K562 (cell line): ENCODE measurements around the gene PPARD. TPM values are rescaled to one million over a fixed set of nuclear protein-coding genes. Genes with fewer than 3 reads are reported as not detected.

ENCODE experiments used
- ADNP ChIP-seq: fragments of 200-800 bp; sonication (Bioruptor generic); IDR thresholded peaks from 2 replicates; pipeline ENCODE4 v1.6.1; 2016; ENCODE audit warnings: missing genetic modification characterization, missing compliant biosample characterization
- C11orf30 ChIP-seq: fragments of 450-650 bp; IDR thresholded peaks from 2 replicates; pipeline ENCODE4 v1.6.1; 2016; ENCODE audit warnings: low read depth, mild to moderate bottlenecking
- CHD4 ChIP-seq: fragments of 200-600 bp; sonication (generic); IDR thresholded peaks from 3 replicates; pipeline ENCODE4 v1.6.1; 2012; ENCODE audit warnings: low read depth, mild to moderate bottlenecking, mixed read lengths, low read length, inconsistent platforms; ENCODE audit not compliant: insufficient read depth, insufficient replicate concordance, poor library complexity, severe bottlenecking
- DDX20 ChIP-seq: fragments of 450-650 bp; IDR thresholded peaks from 2 replicates; pipeline ENCODE4 v1.6.1; 2016; ENCODE audit warnings: missing genetic modification characterization, low read depth, mild to moderate bottlenecking, missing compliant biosample characterization, moderate library complexity
- FIP1L1 ChIP-seq: fragments of 200-400 bp; formaldehyde crosslinking; IDR thresholded peaks from 2 replicates; pipeline ENCODE4 v1.6.1; 2018; ENCODE audit warnings: mild to moderate bottlenecking, low read depth, low read length; ENCODE audit not compliant: poor library complexity, severe bottlenecking
- FOXA3 ChIP-seq, 2 experiments: fragments of 450-650 bp in 1 of 2; sonication (generic) in 1 of 2; formaldehyde crosslinking; IDR thresholded peaks in 1 of 2; conservative IDR thresholded peaks in 1 of 2; 2 replicates each; pipeline versions ENCODE4 v1.4.0 to v1.8.0; 2020 to 2022; ENCODE audit warnings: mild to moderate bottlenecking in 2 of 2, missing genetic modification reagents in 1 of 2
- KLF6 ChIP-seq: fragments of 250-450 bp; sonication (Bioruptor Pico); IDR thresholded peaks from 2 replicates; pipeline ENCODE4 v1.4.0; 2020; ENCODE audit warnings: mild to moderate bottlenecking, moderate library complexity, borderline replicate concordance
- LEF1 ChIP-seq: fragments of 450-650 bp; IDR thresholded peaks from 2 replicates; pipeline ENCODE4 v1.6.1; 2016; ENCODE audit warnings: mild to moderate bottlenecking
- MYBL2 ChIP-seq, 2 experiments: fragments of 450-650 bp in 1 of 2; sonication (generic) in 1 of 2; formaldehyde crosslinking in 1 of 2; IDR thresholded peaks; 2 replicates each; pipeline versions ENCODE4 v1.6.1 to v1.8.1; 2017 to 2022; ENCODE audit warnings: borderline replicate concordance in 1 of 2, inconsistent platforms in 1 of 2, low read depth in 1 of 2, mild to moderate bottlenecking in 1 of 2, missing genetic modification reagents in 1 of 2, moderate library complexity in 1 of 2
- NFYB ChIP-seq: IDR thresholded peaks from 2 replicates; pipeline ENCODE4 v1.6.1; 2011; ENCODE audit warnings: mild to moderate bottlenecking, moderate library complexity; ENCODE audit not compliant: insufficient read length; ENCODE audit errors: extremely low read depth
- POLR2B ChIP-seq: fragments of 450-650 bp; IDR thresholded peaks from 2 replicates; pipeline ENCODE4 v1.6.1; 2018; ENCODE audit warnings: low read depth; ENCODE audit not compliant: partially characterized antibody
- RFX7 ChIP-seq: fragments of 250-450 bp; sonication (Bioruptor Pico); IDR thresholded peaks from 2 replicates; pipeline ENCODE4 v1.5.1; 2021; ENCODE audit warnings: mild to moderate bottlenecking
- SAFB2 ChIP-seq: fragments of 200-400 bp; formaldehyde crosslinking; IDR thresholded peaks from 2 replicates; pipeline ENCODE4 v1.6.1; 2018; ENCODE audit warnings: borderline replicate concordance, low read length, low read depth, moderate library complexity; ENCODE audit not compliant: severe bottlenecking
- SETDB1 ChIP-seq: IDR thresholded peaks from one replicate; pipeline ENCODE4 v1.6.1; 2012; ENCODE audit warnings: low read length, control low read depth, inconsistent platforms
- SMAD4 ChIP-seq: fragments of 250-450 bp; sonication (Bioruptor Pico); conservative IDR thresholded peaks from 2 replicates; pipeline ENCODE4 v1.8.0; 2021; ENCODE audit warnings: inconsistent platforms, mild to moderate bottlenecking, moderate library complexity
- TCF7 ChIP-seq: sonication (generic); IDR thresholded peaks from 2 replicates; pipeline ENCODE4 v1.6.1; 2016; ENCODE audit warnings: antibody characterized with exemption, borderline replicate concordance
- U2AF2 ChIP-seq: fragments of 200-400 bp; formaldehyde crosslinking; optimal IDR thresholded peaks from 2 replicates; pipeline ENCODE3; 2017; ENCODE audit warnings: low read depth, mild to moderate bottlenecking, low read length
- XRCC4 ChIP-seq: IDR thresholded peaks from one replicate; pipeline ENCODE4 v1.6.1; 2011; ENCODE audit not compliant: insufficient read depth, insufficient read length; ENCODE audit errors: extremely low read depth
- ZNF121 ChIP-seq: sonication (generic); formaldehyde crosslinking; conservative IDR thresholded peaks from 2 replicates; pipeline ENCODE4 v1.8.0; 2022; ENCODE audit warnings: missing genetic modification reagents
- ZNF274 ChIP-seq: IDR thresholded peaks from 2 replicates; pipeline ENCODE4 v1.6.1; 2011; ENCODE audit warnings: low read depth, mild to moderate bottlenecking, low read length, moderate library complexity, borderline replicate concordance
- ZNF444 ChIP-seq: fragments of 250-450 bp; sonication (Bioruptor Pico); IDR thresholded peaks from 2 replicates; pipeline ENCODE4 v1.4.0; 2020; ENCODE audit warnings: mild to moderate bottlenecking, moderate library complexity
- ZNF644 ChIP-seq: fragments of 200-800 bp; sonication (Bioruptor generic); IDR thresholded peaks from 2 replicates; pipeline ENCODE4 v1.6.1; 2016; ENCODE audit warnings: low read depth, missing genetic modification characterization, missing compliant biosample characterization
- ZNF76 ChIP-seq: fragments of 250-450 bp; sonication (Bioruptor Pico); IDR thresholded peaks from 2 replicates; pipeline ENCODE4 v1.4.0; 2020; ENCODE audit warnings: mild to moderate bottlenecking, moderate library complexity, borderline replicate concordance
- polyA plus RNA-seq, 8 experiments: library from polyadenylated mRNA; depleted of rRNA in 4 of 8; stranded (reverse) in 5 of 8; unstranded in 3 of 8; fragments of >200 nt; fragmentation: Nextera tagmentation in 2 of 8; fragmentation: Illumina TruSeq in 1 of 8; extraction: Ambion mirVana in 2 of 8; extraction: Trizol in 1 of 8; gene quantifications; 2 replicates each; pipeline versions ENCODE4 v1.2.1 to v1.2.3, GENCODE V29; 2011 to 2014; ENCODE audit warnings: inconsistent platforms in 1 of 8, missing spikeins in 1 of 8
- total RNA-seq, 7 experiments: library from RNA; depleted of rRNA in 6 of 7; stranded (reverse); fragments of >200 nt in 6 of 7; fragmentation: Illumina TruSeq in 2 of 7; extraction: Trizol in 2 of 7; gene quantifications; 2 replicates each; pipeline versions ENCODE4 v1.2.1 to v1.2.3, GENCODE V29; 2011 to 2021; ENCODE audit warnings: low replicate concordance in 1 of 7
- TF ChIP-seq, protein P1 (sequence below): fragments of 450-650 bp; IDR thresholded peaks from one replicate; pipeline ENCODE4 v1.6.1; 2018; ENCODE audit warnings: mild to moderate bottlenecking, moderate library complexity; ENCODE audit not compliant: partially characterized antibody
- TF ChIP-seq, protein P2 (sequence below): fragments of 250-450 bp; sonication (Bioruptor Pico); IDR thresholded peaks from 2 replicates; pipeline ENCODE4 v1.5.1; 2021; ENCODE audit warnings: mild to moderate bottlenecking

PPARD gene
- total and polyA plus RNA-seq, 9 of the 15 experiments (the other 6 are each of a cell fraction or from before 2014, with no cell fraction given), result 0.14 to 13.2 (median 3.8) TPM

GRCh38 chr6:35297601-35298481 lies 44.5 kb upstream of the PPARD start, which contains the start of gene DEF6 (continued):
- TF ChIP-seq, protein P1, sequence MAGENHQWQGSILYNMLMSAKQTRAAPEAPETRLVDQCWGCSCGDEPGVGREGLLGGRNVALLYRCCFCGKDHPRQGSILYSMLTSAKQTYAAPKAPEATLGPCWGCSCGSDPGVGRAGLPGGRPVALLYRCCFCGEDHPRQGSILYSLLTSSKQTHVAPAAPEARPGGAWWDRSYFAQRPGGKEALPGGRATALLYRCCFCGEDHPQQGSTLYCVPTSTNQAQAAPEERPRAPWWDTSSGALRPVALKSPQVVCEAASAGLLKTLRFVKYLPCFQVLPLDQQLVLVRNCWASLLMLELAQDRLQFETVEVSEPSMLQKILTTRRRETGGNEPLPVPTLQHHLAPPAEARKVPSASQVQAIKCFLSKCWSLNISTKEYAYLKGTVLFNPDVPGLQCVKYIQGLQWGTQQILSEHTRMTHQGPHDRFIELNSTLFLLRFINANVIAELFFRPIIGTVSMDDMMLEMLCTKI, result no peak
- TF ChIP-seq, protein P2, sequence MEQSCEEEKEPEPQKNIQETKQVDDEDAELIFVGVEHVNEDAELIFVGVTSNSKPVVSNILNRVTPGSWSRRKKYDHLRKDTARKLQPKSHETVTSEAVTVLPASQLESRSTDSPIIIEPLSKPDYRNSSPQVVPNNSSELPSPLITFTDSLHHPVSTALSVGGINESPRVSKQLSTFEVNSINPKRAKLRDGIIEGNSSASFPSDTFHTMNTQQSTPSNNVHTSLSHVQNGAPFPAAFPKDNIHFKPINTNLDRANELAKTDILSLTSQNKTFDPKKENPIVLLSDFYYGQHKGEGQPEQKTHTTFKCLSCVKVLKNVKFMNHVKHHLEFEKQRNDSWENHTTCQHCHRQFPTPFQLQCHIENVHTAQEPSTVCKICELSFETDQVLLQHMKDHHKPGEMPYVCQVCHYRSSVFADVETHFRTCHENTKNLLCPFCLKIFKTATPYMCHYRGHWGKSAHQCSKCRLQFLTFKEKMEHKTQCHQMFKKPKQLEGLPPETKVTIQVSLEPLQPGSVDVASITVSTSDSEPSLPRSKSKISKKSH (CRISPR knock-in tag), result no peak
- TF ChIP-seq ADNP (tag), result no peak
- TF ChIP-seq SAFB2, result no peak
- 0 out of 2 replicates have a peak, but pooled peaks have one; percentile 15 for TF ChIP-seq MYBL2 (IDR thresholded peaks at IDR 0.05; ENCODE audit: low read depth)
- TF ChIP-seq MYBL2 (CRISPR knock-in tag; IDR thresholded peaks at IDR 0.05; ENCODE audit: borderline replicate concordance), result no peak
- no peak for TF ChIP-seq XRCC4
- TF ChIP-seq ZNF274, result no peak
- no peak for TF ChIP-seq RFX7 (CRISPR knock-in tag)
- TF ChIP-seq POLR2B, result peak; percentile 64
- no peak for TF ChIP-seq U2AF2
- peak; percentile 81 for TF ChIP-seq SMAD4 (CRISPR knock-in tag)
- no peak for TF ChIP-seq SETDB1
- TF ChIP-seq KLF6 (CRISPR knock-in tag), result no peak
- TF ChIP-seq FIP1L1, result peak; percentile 44
- TF ChIP-seq ZNF76 (CRISPR knock-in tag), result no peak
- TF ChIP-seq NFYB, result no peak
- TF ChIP-seq DDX20, result no peak
- peak in 1 of 2 experiments; percentile 72; a peak in 1 of 4 replicates for TF ChIP-seq FOXA3 (CRISPR knock-in tag; conservative IDR thresholded peaks at IDR 0.05 in 1 of 2, IDR thresholded peaks at IDR 0.05 in 1 of 2)
- TF ChIP-seq LEF1, result no peak
- TF ChIP-seq CHD4, result no peak
- peak; percentile 89; the same call in 1 of the 2 replicates for TF ChIP-seq TCF7
- TF ChIP-seq C11orf30, result peak; percentile 28; the same call in 1 of the 2 replicates
- TF ChIP-seq ZNF121 (CRISPR knock-in tag), result no peak
- TF ChIP-seq ZNF644 (tag), result no peak; the same call in 1 of the 2 replicates
- no peak for TF ChIP-seq ZNF444
